IMR-90 (cell line): Measurements from ENCODE around the gene TAGLN2. TPM values are rescaled to one million over a fixed set of nuclear protein-coding genes. Genes with fewer than 3 reads are reported as not detected.

Experiments
- ATAC-seq: fragments of 200-7000 bp; cut with Tn5 transposase; 2 replicates; pipeline ENCODE4 v1.9.1; 2020; ENCODE audit warnings: low read depth, mild to moderate bottlenecking, moderate library complexity
- BruUV-seq: library from RNA; stranded (reverse); fragments of 400-500 nt; replicated peaks from 2 replicates; lab custom pipeline; 2021; lab: Mats Ljungman, UMichigan
- CTCF ChIA-PET: fragments of 300-600 bp; formaldehyde crosslinking; extraction: SDS; loops from one replicate; lab custom pipeline; 2021; ENCODE audit warnings: antibody characterized with exemption; lab: Yijun Ruan, JAX
- POLR2A ChIA-PET: fragments of 300-600 bp; sonication (Branson Sonifier 250); formaldehyde crosslinking; loops from one replicate; lab custom pipeline; 2022; ENCODE audit warnings: antibody characterized with exemption; ENCODE audit not compliant: unreplicated experiment; lab: Charles Lee
- DNase-seq: peaks from one replicate; pipeline ENCODE4 v3.0.0; 2013
- H2AFZ ChIP-seq: replicated peaks from 2 replicates; pipeline ENCODE3; 2013; ENCODE audit warnings: low read length, mild to moderate bottlenecking; ENCODE audit not compliant: poor library complexity
- H2AK5ac ChIP-seq: 2 replicates; pipeline ENCODE4 v1.6.1; 2013; ENCODE audit warnings: low read depth, low read length, inconsistent platforms
- H2AK9ac ChIP-seq: replicated peaks from 2 replicates; pipeline ENCODE3; 2013; ENCODE audit warnings: mild to moderate bottlenecking, low read depth, low read length, moderate library complexity; ENCODE audit not compliant: poor library complexity
- H2BK120ac ChIP-seq: 2 replicates; pipeline ENCODE4 v1.6.1; 2013; ENCODE audit warnings: low read depth, low read length, inconsistent platforms
- H2BK15ac ChIP-seq: 3 replicates; pipeline ENCODE4 v1.6.1; 2013; ENCODE audit warnings: low read depth, low read length, inconsistent platforms
- H2BK20ac ChIP-seq: 2 replicates; pipeline ENCODE4 v1.6.1; 2013; ENCODE audit warnings: low read depth, mild to moderate bottlenecking, inconsistent platforms, low read length, moderate library complexity
- H2BK5ac ChIP-seq: 2 replicates; pipeline ENCODE4 v1.6.1; 2013; ENCODE audit warnings: mild to moderate bottlenecking, low read depth, low read length, inconsistent platforms; ENCODE audit not compliant: poor library complexity, severe bottlenecking
- H3K14ac ChIP-seq: replicated peaks from 2 replicates; pipeline ENCODE4 v1.6.1; 2013; ENCODE audit warnings: low read depth, low read length, inconsistent platforms
- H3K18ac ChIP-seq: 2 replicates; pipeline ENCODE4 v1.6.1; 2013; ENCODE audit warnings: low read depth, low read length, control low read depth
- H3K23ac ChIP-seq: 2 replicates; pipeline ENCODE4 v1.6.1; 2013; ENCODE audit warnings: low read depth, low read length, inconsistent platforms
- H3K27ac ChIP-seq: 2 replicates; pipeline ENCODE4 v1.5.1; 2013; ENCODE audit warnings: mild to moderate bottlenecking, control low read depth, low read length; ENCODE audit not compliant: insufficient read depth
- H3K27me3 ChIP-seq: 2 replicates; pipeline ENCODE4 v1.6.1; 2013; ENCODE audit warnings: low read length; ENCODE audit not compliant: control insufficient read depth, insufficient read depth
- H3K36me3 ChIP-seq: 2 replicates; pipeline ENCODE4 v1.6.1; 2013; ENCODE audit warnings: low read length, mixed read lengths; ENCODE audit not compliant: control insufficient read depth, insufficient read depth
- H3K4ac ChIP-seq: 2 replicates; pipeline ENCODE4 v1.6.1; 2013; ENCODE audit warnings: low read depth, low read length, inconsistent platforms
- H3K4me1 ChIP-seq: 2 replicates; pipeline ENCODE4 v1.6.1; 2013; ENCODE audit warnings: low read length, mixed read lengths; ENCODE audit not compliant: control insufficient read depth, insufficient read depth
- H3K4me2 ChIP-seq: 2 replicates; pipeline ENCODE4 v1.6.1; 2013; ENCODE audit warnings: low read depth, mild to moderate bottlenecking, control low read depth, low read length, moderate library complexity
- H3K4me3 ChIP-seq: 2 replicates; pipeline ENCODE4 v1.5.1; 2013; ENCODE audit warnings: low read depth, mild to moderate bottlenecking, control low read depth, low read length, moderate library complexity; ENCODE audit not compliant: insufficient read depth
- H3K56ac ChIP-seq: 2 replicates; pipeline ENCODE4 v1.6.1; 2013; ENCODE audit warnings: low read length, inconsistent platforms; ENCODE audit not compliant: insufficient read depth; ENCODE audit errors: extremely low read depth
- H3K79me1 ChIP-seq, 2 experiments: 2 replicates each; pipeline ENCODE4 v1.6.1; 2013; ENCODE audit warnings: low read length in 2 of 2, inconsistent platforms in 1 of 2, low read depth in 1 of 2
- H3K9ac ChIP-seq: 2 replicates; pipeline ENCODE4 v1.6.1; 2013; ENCODE audit warnings: low read depth, low read length, control low read depth
- H3K9me1 ChIP-seq: 2 replicates; pipeline ENCODE4 v1.6.1; 2013; ENCODE audit warnings: low read length, inconsistent platforms; ENCODE audit not compliant: insufficient read depth
- H3K9me3 ChIP-seq: 2 replicates; pipeline ENCODE4 v1.6.1; 2013; ENCODE audit warnings: low read length; ENCODE audit not compliant: control insufficient read depth, insufficient read depth
- H4K20me1 ChIP-seq: 2 replicates; pipeline ENCODE4 v1.6.1; 2013; ENCODE audit warnings: low read length, inconsistent platforms; ENCODE audit not compliant: insufficient read depth
- H4K5ac ChIP-seq: 2 replicates; pipeline ENCODE4 v1.6.1; 2013; ENCODE audit warnings: mild to moderate bottlenecking, low read depth, low read length, control low read depth
- H4K8ac ChIP-seq, 2 experiments: 2 replicates each; pipeline ENCODE4 v1.6.1; 2013; ENCODE audit warnings: low read depth in 2 of 2, low read length in 2 of 2, control low read depth in 1 of 2, inconsistent platforms in 1 of 2
- H4K91ac ChIP-seq: 2 replicates; pipeline ENCODE4 v1.6.1; 2013; ENCODE audit warnings: low read depth, low read length, inconsistent platforms; ENCODE audit not compliant: insufficient read depth
- BHLHE40 ChIP-seq: fragments of 150-350 bp; IDR thresholded peaks from 2 replicates; pipeline ENCODE4 v1.6.1; 2016; ENCODE audit warnings: mild to moderate bottlenecking, low read depth, low read length
- CEBPB ChIP-seq: IDR thresholded peaks from 2 replicates; pipeline ENCODE4 v1.6.1; 2012; ENCODE audit warnings: low read depth, low read length, improper control_type of control experiment
- CHD1 ChIP-seq: IDR thresholded peaks from 2 replicates; pipeline ENCODE4 v1.6.1; 2012; ENCODE audit warnings: low read depth, low read length, improper control_type of control experiment
- FOS ChIP-seq: fragments of 150-350 bp; IDR thresholded peaks from 2 replicates; pipeline ENCODE4 v1.6.1; 2016; ENCODE audit warnings: low read depth, low read length
- MAFK ChIP-seq: IDR thresholded peaks from 2 replicates; pipeline ENCODE4 v1.6.1; 2012; ENCODE audit warnings: low read depth, low read length, improper control_type of control experiment
- MAZ ChIP-seq: IDR thresholded peaks from 2 replicates; pipeline ENCODE4 v1.6.1; 2012; ENCODE audit warnings: low read depth, mild to moderate bottlenecking, low read length, improper control_type of control experiment, moderate library complexity, borderline replicate concordance
- MXI1 ChIP-seq: IDR thresholded peaks from 2 replicates; pipeline ENCODE4 v1.6.1; 2012; ENCODE audit warnings: low read depth, mild to moderate bottlenecking, low read length, moderate library complexity, borderline replicate concordance
- NFE2L2 ChIP-seq: fragments of 150-350 bp; IDR thresholded peaks from 2 replicates; pipeline ENCODE4 v1.6.1; 2016; ENCODE audit warnings: low read depth, mild to moderate bottlenecking, low read length
- POLR2A ChIP-seq: IDR thresholded peaks from 2 replicates; pipeline ENCODE4 v1.6.1; 2012; ENCODE audit warnings: mild to moderate bottlenecking, low read depth, low read length
- RAD21 ChIP-seq: IDR thresholded peaks from 2 replicates; pipeline ENCODE4 v1.6.1; 2012; ENCODE audit warnings: low read length, improper control_type of control experiment
- RFX5 ChIP-seq: IDR thresholded peaks from 2 replicates; pipeline ENCODE4 v1.8.0; 2012; ENCODE audit warnings: low read depth, mild to moderate bottlenecking, low read length, moderate library complexity
- SMC3 ChIP-seq: fragments of 150-350 bp; IDR thresholded peaks from 2 replicates; pipeline ENCODE4 v1.6.1; 2016; ENCODE audit warnings: low read depth, mild to moderate bottlenecking, antibody characterized with exemption, low read length, moderate library complexity
- USF2 ChIP-seq: fragments of 150-350 bp; IDR thresholded peaks from 2 replicates; pipeline ENCODE4 v1.6.1; 2017; ENCODE audit warnings: mild to moderate bottlenecking, antibody characterized with exemption, low read length, low read depth
- WGBS, 2 experiments: methylation state at CpG; one replicate each; pipeline versions ENCODE4 v1.1.5 to v1.1.7; 2013; ENCODE audit warnings: missing lambda C conversion rate in 2 of 2; ENCODE audit not compliant: insufficient read length in 1 of 2; ENCODE audit errors: extremely low coverage in 2 of 2; 5-methylcytosine and 5-hydroxymethylcytosine counted together
- dilution Hi-C: fragments of 300-500 bp; cut with HindIII; formaldehyde crosslinking; loops from one replicate; pipeline ENCODE4 v1.14.3; 2018; ENCODE audit warnings: low sequenced_read_pairs; ENCODE audit not compliant: unreplicated experiment
- in situ Hi-C: fragments of 300-500 bp; cut with MboI; formaldehyde crosslinking; loops from 3 replicates; pipeline ENCODE4 v1.14.3; 2019; ENCODE audit warnings: low sequenced_read_pairs, inconsistent platforms, mixed read lengths
- intact Hi-C: fragments of 100-400 bp; cut with micrococcal nuclease; formaldehyde crosslinking; loops from 2 replicates; pipeline ENCODE4 v1.10.0; 2022
- polyA plus RNA-seq, 3 experiments: library from polyadenylated mRNA; depleted of rRNA; stranded (reverse); fragments of >200 nt; gene quantifications; 2 replicates each; pipeline ENCODE4 v1.2.3, GENCODE V29; 2012; ENCODE audit warnings: low replicate concordance in 1 of 3
- total RNA-seq: library from RNA; depleted of rRNA; stranded (reverse); fragments of >200 nt; gene quantifications from 2 replicates; pipeline ENCODE4 v1.2.3, GENCODE V29; 2012
- TF ChIP-seq, protein P1 (sequence below): fragments of 150-350 bp; IDR thresholded peaks from 2 replicates; pipeline ENCODE4 v1.6.1; 2016; ENCODE audit warnings: low read depth, mild to moderate bottlenecking, low read length, moderate library complexity, borderline replicate concordance
- TF ChIP-seq, protein P2 (sequence below): conservative IDR thresholded peaks from 2 replicates; pipeline ENCODE4 v1.5.1; 2012; ENCODE audit warnings: mild to moderate bottlenecking, low read depth, low read length, improper control_type of control experiment

TAGLN2 gene
- total and polyA plus RNA-seq, 2 of the 4 experiments (the other 2 are of a cell fraction), result 440 to 634 TPM

GRCh38 chr1:159927211-159927848 is 2.0 kb upstream of the TAGLN2 start:
- H2AK9ac ChIP-seq, result no peak overlapping the region
- no peak overlapping the region for H3K4ac ChIP-seq
- no TSS peak for BruUV-seq
- H3K4me3 ChIP-seq, result no peak overlapping the region
- H3K4me2 ChIP-seq, result no peak overlapping the region
- H2AK5ac ChIP-seq, result no peak overlapping the region
- DNase-seq (no peak), ATAC-seq (no peak)
- CTCF ChIA-PET, result interaction anchor here (0.6 to 1.4 kb wide), 2 partner anchors 80 to 131 kb away, joined by 4 to 7 read pairs; no protein-coding TSS in a partner anchor
- H3K14ac ChIP-seq, result no peak overlapping the region
- intact Hi-C loops, result loop anchor here (10.0 kb wide), 1 partner anchor 287 kb away; no protein-coding TSS in a partner anchor
- no peak overlapping the region for H3K23ac ChIP-seq
- no peak overlapping the region for H3K9ac ChIP-seq
- H3K9me1 ChIP-seq, result 0 out of 2 replicates have a peak, but pooled peaks cover 3% of the 10 kb centered on the region
- no peak overlapping the region for H3K18ac ChIP-seq
- H2BK120ac ChIP-seq, result no peak overlapping the region
- H4K5ac ChIP-seq, result no peak overlapping the region
- dilution Hi-C loops, result no loop called here
- H2AFZ ChIP-seq, result no peak overlapping the region
- no peaks in the 10 kb centered on the region for H3K9me3 ChIP-seq
- POLR2A ChIA-PET, result no interaction called here
- no peak overlapping the region for H3K56ac ChIP-seq
- no peak overlapping the region for H3K27ac ChIP-seq
- no peak overlapping the region for H2BK20ac ChIP-seq
- H4K91ac ChIP-seq, result no peak overlapping the region
- no peak overlapping the region for H2BK15ac ChIP-seq
- peaks cover 17% of the 10 kb centered on the region for H4K20me1 ChIP-seq
- H3K27me3 ChIP-seq, result no peaks in the 10 kb centered on the region; the same call in 1 of the 2 replicates
- no peak overlapping the region for H2BK5ac ChIP-seq
- 88% methylated on average over 9 of the region's 16 CpGs; no CpG with 5 or more reads in 1 of the 2 experiments for WGBS, 2 experiments
- in situ Hi-C loops, result no loop called here
- peaks cover 7% of the 10 kb centered on the region for H3K4me1 ChIP-seq
- no peak overlapping the region for H4K8ac ChIP-seq
- H3K79me1 ChIP-seq, result peaks cover 0 to 19% of the 10 kb centered on the region in 2 experiments; a peak in 2 of 4 replicates
- H3K36me3 ChIP-seq, result no peaks in the 10 kb centered on the region
- TF ChIP-seq RAD21 (no peak), BHLHE40 (no peak), MAFK (no peak), SMC3 (no peak), CHD1 (no peak), MAZ (no peak), MXI1 (no peak), NFE2L2 (no peak), FOS (no peak), CEBPB (no peak), USF2 (no peak), RFX5 (no peak), POLR2A (no peak)
- TF ChIP-seq, protein P1, sequence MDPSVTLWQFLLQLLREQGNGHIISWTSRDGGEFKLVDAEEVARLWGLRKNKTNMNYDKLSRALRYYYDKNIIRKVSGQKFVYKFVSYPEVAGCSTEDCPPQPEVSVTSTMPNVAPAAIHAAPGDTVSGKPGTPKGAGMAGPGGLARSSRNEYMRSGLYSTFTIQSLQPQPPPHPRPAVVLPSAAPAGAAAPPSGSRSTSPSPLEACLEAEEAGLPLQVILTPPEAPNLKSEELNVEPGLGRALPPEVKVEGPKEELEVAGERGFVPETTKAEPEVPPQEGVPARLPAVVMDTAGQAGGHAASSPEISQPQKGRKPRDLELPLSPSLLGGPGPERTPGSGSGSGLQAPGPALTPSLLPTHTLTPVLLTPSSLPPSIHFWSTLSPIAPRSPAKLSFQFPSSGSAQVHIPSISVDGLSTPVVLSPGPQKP, result no peak
- TF ChIP-seq, protein P2, sequence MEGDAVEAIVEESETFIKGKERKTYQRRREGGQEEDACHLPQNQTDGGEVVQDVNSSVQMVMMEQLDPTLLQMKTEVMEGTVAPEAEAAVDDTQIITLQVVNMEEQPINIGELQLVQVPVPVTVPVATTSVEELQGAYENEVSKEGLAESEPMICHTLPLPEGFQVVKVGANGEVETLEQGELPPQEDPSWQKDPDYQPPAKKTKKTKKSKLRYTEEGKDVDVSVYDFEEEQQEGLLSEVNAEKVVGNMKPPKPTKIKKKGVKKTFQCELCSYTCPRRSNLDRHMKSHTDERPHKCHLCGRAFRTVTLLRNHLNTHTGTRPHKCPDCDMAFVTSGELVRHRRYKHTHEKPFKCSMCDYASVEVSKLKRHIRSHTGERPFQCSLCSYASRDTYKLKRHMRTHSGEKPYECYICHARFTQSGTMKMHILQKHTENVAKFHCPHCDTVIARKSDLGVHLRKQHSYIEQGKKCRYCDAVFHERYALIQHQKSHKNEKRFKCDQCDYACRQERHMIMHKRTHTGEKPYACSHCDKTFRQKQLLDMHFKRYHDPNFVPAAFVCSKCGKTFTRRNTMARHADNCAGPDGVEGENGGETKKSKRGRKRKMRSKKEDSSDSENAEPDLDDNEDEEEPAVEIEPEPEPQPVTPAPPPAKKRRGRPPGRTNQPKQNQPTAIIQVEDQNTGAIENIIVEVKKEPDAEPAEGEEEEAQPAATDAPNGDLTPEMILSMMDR, result no peak
